ENCODE measurements around the gene SMIM29.
"Not testable (repeated sequence)": the region's sequence is repeated elsewhere in the genome, so short reads cannot be mapped to it uniquely, and the experiment has no call there.

Gene SMIM29

GRCh38 chr6:34246563-34247391 is 2.0 kb downstream of the SMIM29 start:
- TF ChIP-seq CTCF (IDR thresholded peaks at IDR 0.05; ENCODE audit: insufficient read depth, low read length, poor library complexity, severe bottlenecking): peak; percentile 92
- no peak for TF ChIP-seq EZH2phosphoT487 (conservative IDR thresholded peaks at IDR 0.05; ENCODE audit: low read length)
- peak overlapping the region; percentile 58 for H3K27ac ChIP-seq (ENCODE audit: low read depth, low read length)
- H3K79me2 ChIP-seq (ENCODE audit: insufficient read depth, low read length): peaks cover 10% of the 10 kb centered on the region
- H3K4me3 ChIP-seq (ENCODE audit: insufficient read depth, low read length, poor library complexity, severe bottlenecking): no peak overlapping the region
- no peaks in the 10 kb centered on the region for H3K9me3 ChIP-seq (ENCODE audit: insufficient read depth, low read length)
- H3K9ac ChIP-seq (ENCODE audit: low read length): no peak overlapping the region
- no peak overlapping the region for H2AFZ ChIP-seq (ENCODE audit: low read depth, low read length, severe bottlenecking)
- peaks cover 10% of the 10 kb centered on the region; the same call in 1 of the 2 replicates for H3K36me3 ChIP-seq (ENCODE audit: low read length)
- peaks cover 5% of the 10 kb centered on the region; the same call in 1 of the 2 replicates for H4K20me1 ChIP-seq (ENCODE audit: low read depth, low read length)
- H3F3A ChIP-seq (ENCODE audit: insufficient read depth): peaks cover 59% of the 10 kb centered on the region
- no peak overlapping the region for H3K4me2 ChIP-seq (ENCODE audit: low read depth, low read length, poor library complexity, severe bottlenecking)
- H3K9me2 ChIP-seq (replicated peaks; ENCODE audit: insufficient read depth, low read length): no peaks in the 10 kb centered on the region
- no peaks in the 10 kb centered on the region for H3K27me3 ChIP-seq (ENCODE audit: low read length)

- peaks cover 9% of the 10 kb centered on the region; the same call in 1 of the 2 replicates for H4K20me1 ChIP-seq (ENCODE audit: low read depth, low read length)
- TF ChIP-seq EZH2phosphoT487 (conservative IDR thresholded peaks at IDR 0.05; ENCODE audit: low read length) (no peak), CTCF (IDR thresholded peaks at IDR 0.05; ENCODE audit: insufficient read depth, low read length, poor library complexity, severe bottlenecking) (no peak)
- H3K9ac ChIP-seq (ENCODE audit: low read length): no peak overlapping the region
- H3K9me2 ChIP-seq (replicated peaks; ENCODE audit: insufficient read depth, low read length): no peaks in the 10 kb centered on the region
- no peak overlapping the region for H3K4me3 ChIP-seq (ENCODE audit: insufficient read depth, low read length, poor library complexity, severe bottlenecking)
- H3K4me2 ChIP-seq (ENCODE audit: low read depth, low read length, poor library complexity, severe bottlenecking): no peak overlapping the region
- no peak overlapping the region for H2AFZ ChIP-seq (ENCODE audit: low read depth, low read length, severe bottlenecking)
- H3F3A ChIP-seq (ENCODE audit: insufficient read depth): peaks cover 63% of the 10 kb centered on the region
- peak overlapping the region; percentile 58 for H3K27ac ChIP-seq (ENCODE audit: low read depth, low read length)
- H3K27me3 ChIP-seq (ENCODE audit: low read length): no peaks in the 10 kb centered on the region
- H3K36me3 ChIP-seq (ENCODE audit: low read length): peaks cover 16% of the 10 kb centered on the region
- H3K79me2 ChIP-seq (ENCODE audit: insufficient read depth, low read length): peaks cover 16% of the 10 kb centered on the region
- H3K9me3 ChIP-seq (ENCODE audit: insufficient read depth, low read length): no peaks in the 10 kb centered on the region
Observed at GRCh38 chr6:34246249-34246562, 2.6 kb downstream of the SMIM29 start.

GRCh38 chr6:34245761-34246140 is 3.1 kb downstream of the SMIM29 start:
- not testable (repeated sequence) for H3K9me3 ChIP-seq (ENCODE audit: insufficient read depth, low read length); H3K9ac ChIP-seq (ENCODE audit: low read length); H4K20me1 ChIP-seq (ENCODE audit: low read depth, low read length); H3K4me3 ChIP-seq (ENCODE audit: insufficient read depth, low read length, poor library complexity, severe bottlenecking); H3K27me3 ChIP-seq (ENCODE audit: low read length); H2AFZ ChIP-seq (ENCODE audit: low read depth, low read length, severe bottlenecking); H3K9me2 ChIP-seq (replicated peaks; ENCODE audit: insufficient read depth, low read length); H3K4me2 ChIP-seq (ENCODE audit: low read depth, low read length, poor library complexity, severe bottlenecking)
- Histone ChIP-seq H3K27ac (ENCODE audit: low read depth, low read length) (peak overlapping the region; percentile 58; the same call in 1 of the 2 replicates), H3K79me2 (ENCODE audit: insufficient read depth, low read length) (peaks cover 21% of the 10 kb centered on the region), H3K36me3 (ENCODE audit: low read length) (peaks cover 20% of the 10 kb centered on the region), H3F3A (ENCODE audit: insufficient read depth) (peaks cover 67% of the 10 kb centered on the region)

- Histone ChIP-seq H4K20me1 (ENCODE audit: low read depth, low read length) (peaks cover 12% of the 10 kb centered on the region; the same call in 1 of the 2 replicates), H3K36me3 (ENCODE audit: low read length) (peaks cover 20% of the 10 kb centered on the region), H3F3A (ENCODE audit: insufficient read depth) (peaks cover 73% of the 10 kb centered on the region), H3K79me2 (ENCODE audit: insufficient read depth, low read length) (peaks cover 26% of the 10 kb centered on the region)
- not testable (repeated sequence) for H3K27ac ChIP-seq (ENCODE audit: low read depth, low read length); H3K9me2 ChIP-seq (replicated peaks; ENCODE audit: insufficient read depth, low read length); H3K9ac ChIP-seq (ENCODE audit: low read length); H2AFZ ChIP-seq (ENCODE audit: low read depth, low read length, severe bottlenecking); H3K27me3 ChIP-seq (ENCODE audit: low read length); H3K4me3 ChIP-seq (ENCODE audit: insufficient read depth, low read length, poor library complexity, severe bottlenecking); H3K9me3 ChIP-seq (ENCODE audit: insufficient read depth, low read length); H3K4me2 ChIP-seq (ENCODE audit: low read depth, low read length, poor library complexity, severe bottlenecking)
Observed at GRCh38 chr6:34245032-34245760, 3.6 kb downstream of the SMIM29 start.
